HCT116 (cell line): ENCODE data around the gene TEX264. TPM values are rescaled to one million over a fixed set of nuclear protein-coding genes. Genes with fewer than 3 reads are reported as not detected.

Experiments used
- ATAC-seq: fragments of 200-7000 bp; cut with Tn5 transposase; 2 replicates; pipeline ENCODE4 v1.9.1; 2020; ENCODE audit warnings: mild to moderate bottlenecking, moderate library complexity
- BruUV-seq: library from RNA; stranded (reverse); fragments of 400-500 nt; replicated peaks from 2 replicates; lab custom pipeline; 2021; lab: Mats Ljungman, UMichigan
- CTCF ChIA-PET: fragments of 300-600 bp; sonication (Branson Sonifier 250); formaldehyde crosslinking; loops from one replicate; lab custom pipeline; 2021; ENCODE audit warnings: antibody characterized with exemption; lab: Charles Lee
- POLR2A ChIA-PET: fragments of 300-600, 350-600 bp; sonication (Branson Sonifier 250); formaldehyde crosslinking; loops from one replicate; lab custom pipeline; 2021; ENCODE audit warnings: antibody characterized with exemption; lab: Charles Lee
- RAD21 ChIA-PET, 2 experiments: fragments of 300-600 bp; sonication (Branson Sonifier 250); formaldehyde crosslinking; loops; one replicate each; lab custom pipeline; 2023; ENCODE audit warnings: low total read pairs in 2 of 2; ENCODE audit not compliant: uncharacterized antibody in 2 of 2, unreplicated experiment in 2 of 2, low non-redundant PET in 1 of 2; lab: Charles Lee
- DNase-seq: peaks from one replicate; pipeline ENCODE4 v3.0.0-alpha.2; 2010; ENCODE audit warnings: low read depth, low spot score
- H2AFZ ChIP-seq: fragments of 200-600 bp; shearing (Covaris generic), sonication (generic); 2 replicates; pipeline ENCODE4 v1.6.1; 2017; ENCODE audit warnings: low read depth, mixed run types, mixed read lengths, antibody characterized with exemption, low read length; ENCODE audit not compliant: poor library complexity, severe bottlenecking
- H3K27ac ChIP-seq: 2 replicates; pipeline ENCODE4 v1.5.1; 2012; ENCODE audit warnings: low read depth, low read length
- H3K27me3 ChIP-seq: fragments of 200-600 bp; sonication (generic); 2 replicates; pipeline ENCODE4 v1.6.1; 2016; ENCODE audit warnings: mixed run types, low read length, mixed read lengths; ENCODE audit not compliant: insufficient read depth
- H3K36me3 ChIP-seq, 2 experiments: fragments of 200-500 bp in 1 of 2; fragments of 200-600 bp in 1 of 2; sonication (Bioruptor generic) in 1 of 2; sonication (generic) in 1 of 2; 2 replicates each; pipeline versions ENCODE4 v1.5.1 to v1.6.1; 2014 to 2016; ENCODE audit warnings: low read length in 2 of 2, inconsistent platforms in 1 of 2, mixed read lengths in 1 of 2, mixed run types in 1 of 2; ENCODE audit not compliant: insufficient read depth in 2 of 2, control insufficient read depth in 1 of 2
- H3K4me1 ChIP-seq, 2 experiments: fragments of 200-600 bp in 1 of 2; sonication (generic) in 1 of 2; 2 replicates each; pipeline versions ENCODE4 v1.5.1 to v1.6.1; 2012 to 2017; ENCODE audit warnings: low read length in 2 of 2, inconsistent platforms in 1 of 2, mild to moderate bottlenecking in 1 of 2, mixed read lengths in 1 of 2, mixed run types in 1 of 2, moderate library complexity in 1 of 2; ENCODE audit not compliant: insufficient read depth in 2 of 2, control insufficient read depth in 1 of 2
- H3K4me2 ChIP-seq: fragments of 200-600 bp; sonication (generic); 2 replicates; pipeline ENCODE4 v1.6.1; 2017; ENCODE audit warnings: mixed run types, low read length, mixed read lengths
- H3K4me3 ChIP-seq, 2 experiments: fragments of 200-600 bp in 1 of 2; sonication (generic) in 1 of 2; replicated peaks in 1 of 2; 2 replicates each; pipeline ENCODE4 v1.5.1; 2011 to 2016; ENCODE audit warnings: low read length in 2 of 2, control low read depth in 1 of 2, low read depth in 1 of 2, mild to moderate bottlenecking in 1 of 2, mixed read lengths in 1 of 2, mixed run types in 1 of 2
- H3K79me2 ChIP-seq: fragments of 200-600 bp; sonication (generic); 2 replicates; pipeline ENCODE4 v1.6.1; 2017; ENCODE audit warnings: mild to moderate bottlenecking, mixed run types, low read length, moderate library complexity, mixed read lengths; ENCODE audit not compliant: insufficient read depth
- H3K9ac ChIP-seq: fragments of 200-600 bp; sonication (generic); 2 replicates; pipeline ENCODE4 v1.6.1; 2016; ENCODE audit warnings: low read length, mixed read lengths
- H3K9me2 ChIP-seq: fragments of 200-600 bp; sonication (generic), shearing (Covaris generic); 2 replicates; pipeline ENCODE4 v1.6.1; 2017; ENCODE audit warnings: mixed run types, mild to moderate bottlenecking, moderate library complexity; ENCODE audit not compliant: insufficient read depth
- H3K9me3 ChIP-seq, 2 experiments: fragments of 200-500 bp in 1 of 2; fragments of 200-600 bp in 1 of 2; sonication (Bioruptor generic) in 1 of 2; sonication (generic) in 1 of 2; 2 replicates each; pipeline ENCODE4 v1.6.1; 2014 to 2017; ENCODE audit warnings: low read length in 2 of 2, mixed read lengths in 2 of 2, inconsistent platforms in 1 of 2, low read depth in 1 of 2, mild to moderate bottlenecking in 1 of 2, mixed run types in 1 of 2, moderate library complexity in 1 of 2; ENCODE audit not compliant: control insufficient read depth in 1 of 2, insufficient read depth in 1 of 2
- H4K20me1 ChIP-seq: fragments of 200-600 bp; sonication (generic), shearing (Covaris generic); 2 replicates; pipeline ENCODE4 v1.6.1; 2017; ENCODE audit warnings: mixed run types, mild to moderate bottlenecking, moderate library complexity; ENCODE audit not compliant: insufficient read depth
- CBX3 ChIP-seq: IDR thresholded peaks from 2 replicates; pipeline ENCODE4 v1.6.1; 2012; ENCODE audit warnings: low read depth
- CEBPB ChIP-seq: IDR thresholded peaks from 2 replicates; pipeline ENCODE4 v1.6.1; 2012; ENCODE audit warnings: low read depth
- CTCF ChIP-seq, 3 experiments: fragments of 200-600 bp in 1 of 3; sonication (generic) in 1 of 3; IDR thresholded peaks in 2 of 3; conservative IDR thresholded peaks in 1 of 3; 2 replicates each; pipeline ENCODE4 v1.5.1; 2012 to 2017; ENCODE audit warnings: low read depth in 2 of 3, low read length in 2 of 3, antibody characterized with exemption in 1 of 3, borderline replicate concordance in 1 of 3, control low read depth in 1 of 3, mild to moderate bottlenecking in 1 of 3, mixed read lengths in 1 of 3, mixed run types in 1 of 3, moderate library complexity in 1 of 3; ENCODE audit not compliant: insufficient read depth in 1 of 3
- EGR1 ChIP-seq: IDR thresholded peaks from 2 replicates; pipeline ENCODE4 v1.6.1; 2012; ENCODE audit warnings: low read depth
- ELF1 ChIP-seq: IDR thresholded peaks from 2 replicates; pipeline ENCODE4 v1.6.1; 2012; ENCODE audit warnings: low read depth, borderline replicate concordance
- FOSL1 ChIP-seq: IDR thresholded peaks from 2 replicates; pipeline ENCODE4 v1.6.1; 2012; ENCODE audit warnings: low read depth
- JUND ChIP-seq: IDR thresholded peaks from 2 replicates; pipeline ENCODE4 v1.6.1; 2012
- POLR2A ChIP-seq: IDR thresholded peaks from 2 replicates; pipeline ENCODE4 v1.7.0; 2011; ENCODE audit warnings: borderline replicate concordance; ENCODE audit not compliant: insufficient read depth, insufficient read length; ENCODE audit errors: extremely low read depth
- POLR2AphosphoS5 ChIP-seq: IDR thresholded peaks from 2 replicates; pipeline ENCODE4 v1.6.1; 2011; ENCODE audit warnings: mild to moderate bottlenecking, low read depth, low read length, moderate library complexity
- RAD21 ChIP-seq: IDR thresholded peaks from 2 replicates; pipeline ENCODE4 v1.6.1; 2012; ENCODE audit warnings: low read depth, mild to moderate bottlenecking
- SIN3A ChIP-seq: IDR thresholded peaks from 2 replicates; pipeline ENCODE4 v1.6.1; 2012; ENCODE audit warnings: low read depth
- SP1 ChIP-seq: IDR thresholded peaks from 2 replicates; pipeline ENCODE4 v1.6.1; 2012; ENCODE audit warnings: low read depth
- SRF ChIP-seq: IDR thresholded peaks from 2 replicates; pipeline ENCODE4 v1.6.1; 2012; ENCODE audit warnings: low read depth
- YY1 ChIP-seq: IDR thresholded peaks from 2 replicates; pipeline ENCODE4 v1.6.1; 2011; ENCODE audit warnings: low read length, low read depth, moderate library complexity, mild to moderate bottlenecking; ENCODE audit not compliant: insufficient replicate concordance; ENCODE audit errors: extremely low read depth
- ZBTB33 ChIP-seq: IDR thresholded peaks from 2 replicates; pipeline ENCODE4 v1.6.1; 2011; ENCODE audit warnings: mild to moderate bottlenecking, low read length, moderate library complexity; ENCODE audit not compliant: insufficient replicate concordance; ENCODE audit errors: extremely low read depth
- ZFX ChIP-seq: fragments of 450-650 bp; IDR thresholded peaks from 2 replicates; pipeline ENCODE4 v1.6.1; 2017
- ZNF274 ChIP-seq: fragments of 200-500 bp; sonication (Bioruptor generic); IDR thresholded peaks from 2 replicates; pipeline ENCODE4 v1.6.1; 2014; ENCODE audit warnings: mild to moderate bottlenecking, low read depth, low read length, inconsistent platforms
- intact Hi-C: fragments of 100-400 bp; cut with micrococcal nuclease; formaldehyde crosslinking; loops from 2 replicates; pipeline ENCODE4 v1.10.0; 2022
- total RNA-seq: library from RNA; stranded (reverse); gene quantifications from one replicate; pipeline ENCODE4 v1.2.1, GENCODE V29; 2021; ENCODE audit not compliant: unreplicated experiment
- TF ChIP-seq, protein P1 (sequence below): IDR thresholded peaks from 2 replicates; pipeline ENCODE4 v1.6.1; 2012; ENCODE audit warnings: low read depth
- TF ChIP-seq, protein P2 (sequence below): IDR thresholded peaks from 2 replicates; pipeline ENCODE4 v1.6.1; 2012

Gene TEX264
- total RNA-seq, 1 experiment from 2014 or later: 36.0 TPM

- H3K4me3 ChIP-seq: no peak overlapping the region
- no peak for DNase-seq
- H3K9me3 ChIP-seq: no peaks in the 10 kb centered on the region
- H2AFZ ChIP-seq: no peak overlapping the region
- ChIA-PET POLR2A (no interaction called here), CTCF (no interaction called here), RAD21 (no interaction called here)
- no peaks in the 10 kb centered on the region for H3K79me2 ChIP-seq
- no peak overlapping the region for H3K27ac ChIP-seq
- H3K4me2 ChIP-seq: no peak overlapping the region
- no TSS peak for BruUV-seq
- 0 out of 2 replicates have a peak, but pooled peaks cover 6% of the 10 kb centered on the region for H3K27me3 ChIP-seq
- no peaks in the 10 kb centered on the region for H3K36me3 ChIP-seq
- no peaks in the 10 kb centered on the region for H4K20me1 ChIP-seq
- ATAC-seq: no peak
- intact Hi-C loops: no loop called here
- TF ChIP-seq FOSL1 (no peak), RAD21 (no peak), POLR2AphosphoS5 (no peak), POLR2A (no peak), ZNF274 (no peak), YY1 (no peak), CBX3 (no peak), ZFX (no peak), ZBTB33 (no peak), JUND (no peak), SIN3A (no peak), SRF (no peak), CTCF (IDR thresholded peaks at IDR 0.05 in 2 of 3, conservative IDR thresholded peaks at IDR 0.05 in 1 of 3; ENCODE audit: borderline replicate concordance in 1 of 3, insufficient read depth in 1 of 3, low read depth in 2 of 3, low read length in 2 of 3) (no peak), SP1 (no peak), CEBPB (no peak), EGR1 (no peak), ELF1 (no peak)
- TF ChIP-seq, protein P1, sequence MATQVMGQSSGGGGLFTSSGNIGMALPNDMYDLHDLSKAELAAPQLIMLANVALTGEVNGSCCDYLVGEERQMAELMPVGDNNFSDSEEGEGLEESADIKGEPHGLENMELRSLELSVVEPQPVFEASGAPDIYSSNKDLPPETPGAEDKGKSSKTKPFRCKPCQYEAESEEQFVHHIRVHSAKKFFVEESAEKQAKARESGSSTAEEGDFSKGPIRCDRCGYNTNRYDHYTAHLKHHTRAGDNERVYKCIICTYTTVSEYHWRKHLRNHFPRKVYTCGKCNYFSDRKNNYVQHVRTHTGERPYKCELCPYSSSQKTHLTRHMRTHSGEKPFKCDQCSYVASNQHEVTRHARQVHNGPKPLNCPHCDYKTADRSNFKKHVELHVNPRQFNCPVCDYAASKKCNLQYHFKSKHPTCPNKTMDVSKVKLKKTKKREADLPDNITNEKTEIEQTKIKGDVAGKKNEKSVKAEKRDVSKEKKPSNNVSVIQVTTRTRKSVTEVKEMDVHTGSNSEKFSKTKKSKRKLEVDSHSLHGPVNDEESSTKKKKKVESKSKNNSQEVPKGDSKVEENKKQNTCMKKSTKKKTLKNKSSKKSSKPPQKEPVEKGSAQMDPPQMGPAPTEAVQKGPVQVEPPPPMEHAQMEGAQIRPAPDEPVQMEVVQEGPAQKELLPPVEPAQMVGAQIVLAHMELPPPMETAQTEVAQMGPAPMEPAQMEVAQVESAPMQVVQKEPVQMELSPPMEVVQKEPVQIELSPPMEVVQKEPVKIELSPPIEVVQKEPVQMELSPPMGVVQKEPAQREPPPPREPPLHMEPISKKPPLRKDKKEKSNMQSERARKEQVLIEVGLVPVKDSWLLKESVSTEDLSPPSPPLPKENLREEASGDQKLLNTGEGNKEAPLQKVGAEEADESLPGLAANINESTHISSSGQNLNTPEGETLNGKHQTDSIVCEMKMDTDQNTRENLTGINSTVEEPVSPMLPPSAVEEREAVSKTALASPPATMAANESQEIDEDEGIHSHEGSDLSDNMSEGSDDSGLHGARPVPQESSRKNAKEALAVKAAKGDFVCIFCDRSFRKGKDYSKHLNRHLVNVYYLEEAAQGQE: no peak
- TF ChIP-seq, protein P2, sequence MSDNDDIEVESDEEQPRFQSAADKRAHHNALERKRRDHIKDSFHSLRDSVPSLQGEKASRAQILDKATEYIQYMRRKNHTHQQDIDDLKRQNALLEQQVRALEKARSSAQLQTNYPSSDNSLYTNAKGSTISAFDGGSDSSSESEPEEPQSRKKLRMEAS: no peak
- no peak overlapping the region for H3K9ac ChIP-seq
- H3K9me2 ChIP-seq: no peaks in the 10 kb centered on the region
- no peaks in the 10 kb centered on the region for H3K4me1 ChIP-seq
Observed at GRCh38 chr3:51735039-51735438, 64.0 kb downstream of the TEX264 start.
